ENCODE data around the gene GRN. TPM values are rescaled to one million over a fixed set of nuclear protein-coding genes. Genes with fewer than 3 reads are reported as not detected.

The GRN gene
- 169 TPM for total RNA-seq

DNA sequence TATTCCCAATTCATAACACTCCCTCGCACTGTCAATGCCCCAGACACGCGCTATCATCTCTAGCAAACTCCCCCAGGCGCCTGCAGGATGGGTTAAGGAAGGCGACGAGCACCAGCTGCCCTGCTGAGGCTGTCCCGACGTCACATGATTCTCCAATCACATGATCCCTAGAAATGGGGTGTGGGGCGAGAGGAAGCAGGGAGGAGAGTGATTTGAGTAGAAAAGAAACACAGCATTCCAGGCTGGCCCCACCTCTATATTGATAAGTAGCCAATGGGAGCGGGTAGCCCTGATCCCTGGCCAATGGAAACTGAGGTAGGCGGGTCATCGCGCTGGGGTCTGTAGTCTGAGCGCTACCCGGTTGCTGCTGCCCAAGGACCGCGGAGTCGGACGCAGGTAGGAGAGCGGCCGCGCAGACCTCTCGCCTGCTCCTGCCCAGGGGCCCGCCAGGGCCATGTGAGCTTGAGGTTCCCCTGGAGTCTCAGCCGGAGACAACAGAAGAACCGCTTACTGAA lies at the start of gene GRN:
TSS of gene GRN (plus strand) at position 364 of the 515 bp plus-strand sequence. CDS start 3,863 bp downstream, outside the sequence.
- peak; percentile 94 for DNase-seq (ENCODE audit: low spot score)
- peak; percentile 98 for ATAC-seq
- intact Hi-C loops (cut with DNase I), result no loop called here

DNA sequence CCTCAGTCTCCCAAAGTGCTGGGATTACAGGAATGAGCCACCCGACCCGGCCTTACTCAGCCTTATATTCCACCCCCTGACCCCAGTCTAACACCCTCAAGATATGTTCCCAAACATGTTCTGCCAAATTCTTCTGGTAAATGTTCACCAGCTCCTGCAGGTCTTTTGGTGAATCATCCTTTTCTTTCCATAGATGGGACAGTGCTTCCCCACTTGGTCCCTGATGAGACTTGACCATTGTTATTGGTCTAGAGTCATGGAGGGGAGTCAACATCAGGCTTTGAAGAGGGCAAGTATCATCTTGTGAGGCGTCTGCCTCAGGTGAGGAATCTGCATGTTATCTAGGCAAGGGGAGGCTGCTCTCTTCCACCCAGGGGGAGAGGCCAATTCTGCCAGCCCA lies 47.1 kb upstream of the GRN start:
- intact Hi-C loops (cut with DNase I), result no loop called here
- no peak for ATAC-seq

GRCh38 chr17:44304651-44305050 lies 40.5 kb upstream of the GRN start:
- ATAC-seq, result no peak
- no peak for DNase-seq (ENCODE audit: low spot score)
- intact Hi-C loops (cut with DNase I), result no loop called here

More for the DNA sequence above, 47.1 kb upstream of the GRN start:
- DNase-seq (ENCODE audit: low spot score), result no peak

GRCh38 chr17:44307387-44308186 lies 37.5 kb upstream of the GRN start:
- no peak for DNase-seq (ENCODE audit: low spot score)
- ATAC-seq, result peak; percentile 77

DNA sequence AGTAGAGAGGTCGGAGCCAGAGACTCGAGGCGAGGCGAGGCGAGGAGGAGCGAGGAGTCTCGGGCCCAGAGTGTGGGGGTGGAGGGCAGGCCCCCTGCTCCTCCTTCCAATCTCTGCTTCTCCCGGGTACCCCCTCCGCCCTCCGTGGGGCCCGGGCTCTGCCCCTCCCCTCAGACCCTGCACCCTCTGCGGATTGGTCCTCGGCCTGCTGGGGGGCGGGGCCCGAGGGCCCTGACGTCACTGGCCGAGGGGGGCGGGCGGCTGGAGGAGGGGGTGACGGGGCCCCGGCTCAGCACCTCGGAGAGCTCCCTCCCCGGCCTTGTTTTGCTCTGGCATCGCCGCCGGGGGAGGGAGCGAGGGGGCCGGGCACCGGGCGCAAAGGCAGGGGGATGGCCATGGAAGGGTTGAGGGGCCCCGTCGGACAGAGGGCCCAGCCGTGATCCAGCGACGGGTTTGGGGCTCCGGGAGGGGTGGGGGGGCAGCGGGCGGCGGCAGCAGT lies 36.7 kb upstream of the GRN start, which contains the start of gene RUNDC3A:
TSS of gene RUNDC3A (plus strand) at position 282 of the 499 bp plus-strand sequence. CDS start 232 bp downstream, outside the sequence.
- intact Hi-C loops (cut with DNase I), result no loop called here
- peak; percentile 94 for DNase-seq (ENCODE audit: low spot score)
- peak; percentile 98 for ATAC-seq

More at GRCh38 chr17:44307387-44308186, 37.5 kb upstream of the GRN start:
- intact Hi-C loops (cut with DNase I), result no loop called here

DNA sequence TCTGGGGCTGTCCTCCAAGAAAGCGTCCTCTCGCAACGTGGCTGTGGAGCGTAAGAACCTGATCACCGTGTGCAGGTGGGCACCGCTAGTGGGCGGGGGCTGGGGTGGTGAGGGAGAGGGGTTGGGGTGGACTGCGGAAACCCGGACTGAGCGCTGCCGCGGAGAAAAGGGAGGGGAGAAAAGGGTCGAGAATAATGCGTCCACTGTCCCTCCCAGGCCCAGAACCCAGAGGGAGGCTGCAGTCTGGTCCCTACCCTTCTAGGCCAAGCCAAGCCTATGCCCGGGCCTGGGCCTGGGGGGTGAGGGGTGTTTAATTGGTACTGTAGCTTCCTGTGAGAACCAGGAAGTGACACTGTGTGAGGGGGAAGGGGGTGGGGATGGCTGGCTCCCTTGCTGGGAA lies 36.2 kb upstream of the GRN start:
- ATAC-seq (peak; percentile 8), DNase-seq (ENCODE audit: low spot score) (no peak)
- intact Hi-C loops (cut with DNase I), result no loop called here

- intact Hi-C loops (cut with DNase I), result no loop called here
- DNase-seq (ENCODE audit: low spot score) (no peak), ATAC-seq (no peak)
Measured at GRCh38 chr17:44309472-44309871, 35.6 kb upstream of the GRN start.

- ATAC-seq (no peak), DNase-seq (ENCODE audit: low spot score) (no peak)
- intact Hi-C loops (cut with DNase I), result loop anchor here (5.0 kb wide), 1 partner anchor 1233 kb away; no protein-coding TSS in a partner anchor
Measured at GRCh38 chr17:44310188-44310587, 34.9 kb upstream of the GRN start.

DNA sequence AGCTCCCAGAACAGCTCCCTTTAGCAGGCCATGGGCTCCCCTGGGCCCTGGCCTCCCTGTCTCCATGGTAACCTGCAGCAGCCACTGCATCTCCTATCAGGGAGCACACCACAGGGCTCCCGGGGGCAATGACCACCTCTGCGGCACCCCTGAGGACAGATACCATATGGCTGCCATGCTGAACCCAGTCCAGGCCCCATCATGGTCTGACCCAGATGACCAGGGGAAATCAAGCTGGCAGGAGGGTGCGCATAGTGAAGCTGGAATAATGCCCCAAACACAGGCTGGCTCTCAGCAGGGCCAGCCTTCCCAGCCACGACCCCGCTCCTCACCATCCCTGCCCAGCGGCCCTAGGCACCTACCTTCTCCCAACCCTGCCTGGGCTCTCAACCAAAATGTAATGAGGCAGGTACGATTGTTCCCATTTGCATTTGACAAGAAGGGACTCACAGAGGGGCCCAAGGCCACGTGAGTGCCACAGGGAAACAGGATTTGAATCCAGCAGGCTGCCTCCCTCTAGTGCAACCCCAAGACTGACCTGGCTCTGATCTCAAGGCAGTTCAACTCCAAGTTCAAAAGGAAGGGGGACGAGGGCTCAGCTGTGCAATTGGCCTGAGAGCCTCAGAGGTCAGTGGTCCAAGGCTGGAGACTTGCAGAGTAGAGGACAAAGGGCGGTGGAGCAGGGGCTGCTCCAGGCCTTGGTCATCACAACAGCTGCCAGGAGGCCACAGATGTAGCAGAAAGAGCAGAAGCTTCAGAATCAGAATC lies 34.3 kb upstream of the GRN start:
- ATAC-seq (no peak), DNase-seq (ENCODE audit: low spot score) (no peak)
- intact Hi-C loops (cut with DNase I), result loop anchor here (5.0 kb wide), 1 partner anchor 1233 kb away; no protein-coding TSS in a partner anchor

- intact Hi-C loops (cut with DNase I), result loop anchor here (5.0 kb wide), 1 partner anchor 1234 kb away; no protein-coding TSS in a partner anchor
- ATAC-seq, result no peak
- no peak for DNase-seq (ENCODE audit: low spot score)
Measured at GRCh38 chr17:44311562-44312181, 33.4 kb upstream of the GRN start.

DNA sequence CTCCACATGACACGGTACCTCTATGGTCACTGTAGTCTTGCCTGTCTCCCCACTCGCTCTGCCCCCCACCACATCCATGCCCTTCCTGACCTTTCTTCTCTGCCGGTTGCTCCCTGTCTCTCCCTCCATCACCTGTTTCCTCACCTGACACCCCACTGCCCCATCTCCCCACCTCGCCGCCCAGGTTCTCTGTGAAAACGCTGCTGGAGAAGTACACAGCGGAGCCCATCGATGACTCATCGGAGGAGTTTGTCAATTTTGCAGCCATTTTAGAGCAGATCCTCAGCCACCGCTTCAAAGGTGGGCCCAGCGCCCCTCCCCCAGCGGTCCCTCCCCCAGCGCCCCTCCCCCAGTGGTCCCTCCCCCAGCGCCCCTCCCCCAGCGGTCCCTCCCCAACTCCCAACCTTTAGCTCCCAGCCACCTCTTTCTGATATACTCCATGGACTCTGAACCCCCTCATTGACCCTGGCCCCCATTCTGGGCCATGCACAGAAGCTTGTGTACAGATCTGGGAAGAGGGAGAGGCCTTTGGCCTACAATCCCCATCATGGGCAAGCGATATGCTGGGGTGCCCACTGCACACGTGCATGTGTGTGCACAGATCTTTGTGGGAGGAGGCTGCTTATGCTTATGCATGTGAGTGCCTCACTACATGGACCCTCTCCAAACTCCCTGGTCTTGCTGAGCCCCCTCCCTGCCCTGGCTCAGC lies 32.6 kb upstream of the GRN start:
- no peak for DNase-seq (ENCODE audit: low spot score)
- intact Hi-C loops (cut with DNase I), result loop anchor here (5.0 kb wide), 1 partner anchor 1235 kb away; no protein-coding TSS in a partner anchor
- ATAC-seq, result no peak

DNA sequence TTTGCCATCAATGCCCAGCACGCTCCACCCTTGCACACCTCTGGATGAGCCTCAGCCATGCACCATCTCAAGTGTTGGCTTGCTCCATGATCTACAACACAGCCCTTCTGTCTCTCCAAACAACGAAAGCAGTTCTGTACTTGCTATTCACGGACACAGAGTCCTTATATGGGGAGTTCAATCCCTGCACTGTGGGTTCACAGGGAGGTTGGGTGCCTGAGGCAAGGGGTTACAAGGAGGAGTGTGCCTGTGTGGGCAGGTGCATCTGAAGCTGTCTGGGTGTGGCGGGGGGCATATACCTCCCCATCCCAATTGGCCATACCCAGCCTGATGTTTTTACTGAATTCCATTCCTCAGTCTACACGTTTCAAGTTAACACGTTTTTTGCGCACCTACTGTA lies 31.1 kb upstream of the GRN start:
- intact Hi-C loops (cut with DNase I), result loop anchor here (5.0 kb wide), 1 partner anchor 1237 kb away; no protein-coding TSS in a partner anchor
- ATAC-seq (no peak), DNase-seq (ENCODE audit: low spot score) (no peak)

DNA sequence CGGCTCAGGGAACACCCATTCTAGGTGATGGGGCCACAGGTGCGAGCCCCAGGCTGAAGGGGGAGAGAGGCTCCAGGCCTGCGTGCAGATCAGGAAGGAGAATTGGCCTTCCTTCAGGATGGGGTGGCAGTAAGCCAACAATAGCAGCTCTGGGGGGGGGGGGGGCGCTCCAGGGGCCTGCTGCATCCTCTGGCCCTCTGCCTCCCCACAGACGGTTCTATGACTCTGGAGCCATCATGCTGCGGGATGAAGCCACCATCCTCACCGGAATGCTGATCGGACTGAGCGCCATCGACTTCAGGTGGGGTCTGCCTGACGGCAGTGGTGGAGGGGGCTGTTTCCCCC lies 30.6 kb upstream of the GRN start:
- DNase-seq (ENCODE audit: low spot score), result no peak
- intact Hi-C loops (cut with DNase I), result loop anchor here (5.0 kb wide), 1 partner anchor 1237 kb away; no protein-coding TSS in a partner anchor
- ATAC-seq, result no peak

DNA sequence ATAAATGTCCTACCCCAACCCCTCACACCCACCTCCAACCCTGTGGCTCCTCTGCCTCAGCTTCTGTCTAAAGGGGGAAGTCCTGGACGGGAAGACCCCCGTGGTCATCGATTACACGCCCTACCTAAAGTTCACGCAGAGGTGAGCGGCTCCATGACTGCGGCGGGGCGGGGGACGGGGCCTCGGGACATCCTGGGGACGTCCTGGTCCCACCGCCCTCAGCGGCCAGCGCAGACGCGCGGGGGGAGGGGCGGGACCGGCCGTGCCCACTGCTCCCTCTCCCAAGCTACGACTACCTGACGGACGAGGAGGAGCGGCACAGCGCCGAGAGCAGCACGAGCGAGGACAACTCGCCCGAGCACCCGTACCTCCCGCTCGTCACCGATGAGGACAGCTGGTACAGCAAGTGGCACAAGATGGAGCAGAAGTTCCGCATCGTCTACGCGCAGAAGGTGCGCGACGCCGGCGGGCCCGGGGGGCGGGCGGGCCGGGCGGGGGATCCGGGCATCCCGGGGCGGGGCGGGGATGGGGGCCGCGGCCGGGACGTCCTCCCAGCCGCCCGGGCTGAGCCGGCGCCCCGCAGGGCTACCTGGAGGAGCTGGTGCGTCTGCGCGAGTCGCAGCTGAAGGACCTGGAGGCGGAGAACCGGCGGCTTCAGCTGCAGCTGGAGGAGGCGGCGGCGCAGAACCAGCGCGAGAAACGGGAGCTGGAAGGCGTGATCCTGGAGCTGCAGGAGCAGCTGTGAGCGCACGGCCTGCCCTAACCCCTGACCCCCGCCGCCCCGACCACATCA lies 30.0 kb upstream of the GRN start:
- no peak for DNase-seq (ENCODE audit: low spot score)
- intact Hi-C loops (cut with DNase I), result loop anchor here (5.0 kb wide), 1 partner anchor 1238 kb away; no protein-coding TSS in a partner anchor
- no peak for ATAC-seq

DNA sequence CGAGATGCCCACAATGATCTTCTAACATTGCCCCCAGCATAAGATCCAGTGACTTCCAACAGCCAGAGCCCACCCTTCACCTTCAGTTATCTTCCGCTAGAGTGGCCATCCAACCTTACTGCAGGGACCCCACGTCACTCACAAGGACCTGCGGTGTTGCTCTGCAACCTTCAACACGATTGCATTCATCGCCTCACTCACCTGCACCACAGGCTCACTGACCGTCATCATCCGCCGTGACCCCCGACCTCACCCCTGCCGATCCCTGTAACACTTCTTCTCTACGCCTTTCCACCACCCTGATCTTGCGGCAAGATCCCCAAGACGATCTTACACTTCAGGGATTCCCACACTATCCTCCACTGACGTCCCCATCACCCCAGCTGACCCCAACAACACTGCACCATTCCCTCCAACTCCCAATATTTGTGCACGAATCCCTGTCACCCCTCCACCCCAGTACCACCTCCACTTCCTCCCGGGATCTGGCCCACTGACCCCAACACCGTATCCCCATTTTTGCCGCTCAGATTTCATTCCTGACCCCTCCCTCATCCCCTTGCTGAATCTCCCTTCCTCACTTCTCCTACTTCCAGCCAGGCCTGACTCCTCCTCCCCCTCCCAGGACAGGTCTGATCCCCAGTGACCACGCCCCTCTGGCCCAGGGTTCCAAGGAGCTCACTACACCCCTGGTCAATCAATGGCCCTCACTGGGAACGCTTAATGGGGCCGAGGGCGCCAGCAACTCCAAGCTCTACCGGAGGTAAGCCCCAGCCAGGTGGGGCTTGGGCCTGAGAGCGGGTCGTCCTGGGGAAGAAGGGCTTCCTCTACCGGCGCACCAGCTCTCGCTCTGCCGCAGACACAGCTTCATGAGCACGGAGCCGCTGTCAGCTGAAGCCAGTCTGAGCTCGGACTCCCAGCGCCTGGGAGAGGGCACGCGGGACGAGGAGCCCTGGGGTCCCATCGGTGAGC lies 29.1 kb upstream of the GRN start:
- intact Hi-C loops (cut with DNase I), result no loop called here
- ATAC-seq (no peak), DNase-seq (ENCODE audit: low spot score) (no peak)

DNA sequence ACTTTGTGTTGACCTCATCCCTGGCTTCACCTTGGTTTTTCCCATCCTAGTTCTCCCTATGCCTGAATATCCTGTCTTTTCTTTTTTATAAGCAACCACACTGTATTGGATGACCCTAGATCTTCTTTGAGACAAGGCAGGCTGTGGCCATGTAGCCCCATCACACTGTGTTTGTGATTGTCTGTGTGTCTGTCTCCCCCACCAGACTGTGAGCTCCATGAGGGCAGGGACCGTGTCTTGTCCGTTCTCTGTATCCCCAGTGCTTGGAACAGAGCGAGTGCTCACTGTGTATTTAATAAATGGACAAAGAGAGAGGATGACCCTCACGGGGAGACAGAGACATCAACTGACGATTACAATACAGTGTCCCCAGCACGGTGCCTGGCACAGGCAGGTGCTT lies 27.6 kb upstream of the GRN start:
- intact Hi-C loops (cut with DNase I), result no loop called here
- ATAC-seq (no peak), DNase-seq (ENCODE audit: low spot score) (no peak)

Data from sciatic nerve (tissue), 2 donors.